ENCODE results near the gene SRD5A3. TPM values are rescaled to one million over a fixed set of nuclear protein-coding genes. Genes with fewer than 3 reads are reported as not detected.

The SRD5A3 gene
- total RNA-seq, 1 donor, result 13.0 TPM

GRCh38 chr4:55380576-55380975, 34.5 kb downstream of the SRD5A3 start:
- Histone ChIP-seq H3K4me3 (ENCODE audit: insufficient read depth, low read length) (no peak overlapping the region), H3K27me3 (ENCODE audit: insufficient read depth, low read length) (no peaks in the 10 kb centered on the region), H4K20me1 (ENCODE audit: insufficient read depth, low read length) (no peaks in the 10 kb centered on the region), H2AFZ (ENCODE audit: low read length) (no peak overlapping the region), H3K9me3 (ENCODE audit: low read depth, low read length) (no peaks in the 10 kb centered on the region), H3K4me2 (ENCODE audit: insufficient read depth, low read length) (no peak overlapping the region), H3K4me1 (ENCODE audit: insufficient read depth, low read length) (peaks cover 6% of the 10 kb centered on the region), H3K79me2 (ENCODE audit: insufficient read depth, low read length) (no peaks in the 10 kb centered on the region), H3K27ac (ENCODE audit: low read depth, low read length) (no peak overlapping the region), H3K36me3 (ENCODE audit: insufficient read depth, low read length) (no peaks in the 10 kb centered on the region)
- TF ChIP-seq, protein P1, sequence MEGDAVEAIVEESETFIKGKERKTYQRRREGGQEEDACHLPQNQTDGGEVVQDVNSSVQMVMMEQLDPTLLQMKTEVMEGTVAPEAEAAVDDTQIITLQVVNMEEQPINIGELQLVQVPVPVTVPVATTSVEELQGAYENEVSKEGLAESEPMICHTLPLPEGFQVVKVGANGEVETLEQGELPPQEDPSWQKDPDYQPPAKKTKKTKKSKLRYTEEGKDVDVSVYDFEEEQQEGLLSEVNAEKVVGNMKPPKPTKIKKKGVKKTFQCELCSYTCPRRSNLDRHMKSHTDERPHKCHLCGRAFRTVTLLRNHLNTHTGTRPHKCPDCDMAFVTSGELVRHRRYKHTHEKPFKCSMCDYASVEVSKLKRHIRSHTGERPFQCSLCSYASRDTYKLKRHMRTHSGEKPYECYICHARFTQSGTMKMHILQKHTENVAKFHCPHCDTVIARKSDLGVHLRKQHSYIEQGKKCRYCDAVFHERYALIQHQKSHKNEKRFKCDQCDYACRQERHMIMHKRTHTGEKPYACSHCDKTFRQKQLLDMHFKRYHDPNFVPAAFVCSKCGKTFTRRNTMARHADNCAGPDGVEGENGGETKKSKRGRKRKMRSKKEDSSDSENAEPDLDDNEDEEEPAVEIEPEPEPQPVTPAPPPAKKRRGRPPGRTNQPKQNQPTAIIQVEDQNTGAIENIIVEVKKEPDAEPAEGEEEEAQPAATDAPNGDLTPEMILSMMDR (IDR thresholded peaks at IDR 0.05; ENCODE audit: extremely low read depth, low read depth, low read length), result no peak
- DNase-seq (ENCODE audit: insufficient read length, low spot score, missing footprints), result no peak

- no peaks in the 10 kb centered on the region for H3K27me3 ChIP-seq (ENCODE audit: insufficient read depth, low read length)
- H3K4me1 ChIP-seq (ENCODE audit: insufficient read depth, low read length), result peaks cover 6% of the 10 kb centered on the region
- no peak overlapping the region for H3K4me2 ChIP-seq (ENCODE audit: insufficient read depth, low read length)
- no peaks in the 10 kb centered on the region for H3K9me3 ChIP-seq (ENCODE audit: low read depth, low read length)
- no peak overlapping the region for H3K4me3 ChIP-seq (ENCODE audit: insufficient read depth, low read length)
- no peak overlapping the region for H2AFZ ChIP-seq (ENCODE audit: low read length)
- DNase-seq (ENCODE audit: insufficient read length, low spot score, missing footprints), result no peak
- H3K36me3 ChIP-seq (ENCODE audit: insufficient read depth, low read length), result no peaks in the 10 kb centered on the region
- no peak overlapping the region for H3K27ac ChIP-seq (ENCODE audit: low read depth, low read length)
- H4K20me1 ChIP-seq (ENCODE audit: insufficient read depth, low read length), result no peaks in the 10 kb centered on the region
- H3K79me2 ChIP-seq (ENCODE audit: insufficient read depth, low read length), result no peaks in the 10 kb centered on the region
- TF ChIP-seq, protein P1 (IDR thresholded peaks at IDR 0.05; ENCODE audit: extremely low read depth, low read depth, low read length), result no peak
Observed at GRCh38 chr4:55381502-55381901, 35.5 kb downstream of the SRD5A3 start.

DNA sequence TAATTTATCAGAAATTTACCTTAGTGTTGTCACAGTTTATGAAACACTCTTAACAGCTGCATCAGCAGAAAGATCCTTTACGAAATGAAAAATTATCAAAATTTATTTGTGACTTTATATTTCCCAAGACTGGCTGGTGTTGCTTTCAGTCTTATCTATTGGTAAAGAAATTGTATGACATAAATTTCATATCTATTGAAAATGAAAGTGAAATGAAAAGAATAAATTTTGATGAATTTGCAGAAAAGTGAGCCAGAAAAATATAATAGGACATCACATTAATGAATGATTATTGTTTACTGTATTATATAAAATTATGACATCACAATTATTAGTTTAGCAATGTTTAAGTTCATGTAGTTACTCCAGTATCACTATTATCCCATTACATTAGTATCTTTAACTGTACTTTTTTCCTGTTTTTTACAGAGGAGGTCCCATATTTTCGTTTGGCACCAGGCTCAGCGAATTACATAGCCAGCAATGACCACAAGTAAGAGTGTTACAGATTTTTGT, 36.5 kb downstream of the SRD5A3 start:
- H3K4me1 ChIP-seq (ENCODE audit: insufficient read depth, low read length), result peaks cover 6% of the 10 kb centered on the region
- H3K27me3 ChIP-seq (ENCODE audit: insufficient read depth, low read length), result no peaks in the 10 kb centered on the region
- H2AFZ ChIP-seq (ENCODE audit: low read length), result no peak overlapping the region
- no peak overlapping the region for H3K27ac ChIP-seq (ENCODE audit: low read depth, low read length)
- H3K9me3 ChIP-seq (ENCODE audit: low read depth, low read length), result no peaks in the 10 kb centered on the region
- no peak for DNase-seq (ENCODE audit: insufficient read length, low spot score, missing footprints)
- no peak overlapping the region for H3K4me3 ChIP-seq (ENCODE audit: insufficient read depth, low read length)
- TF ChIP-seq, protein P1 (IDR thresholded peaks at IDR 0.05; ENCODE audit: extremely low read depth, low read depth, low read length), result no peak
- H3K36me3 ChIP-seq (ENCODE audit: insufficient read depth, low read length), result no peaks in the 10 kb centered on the region
- H3K79me2 ChIP-seq (ENCODE audit: insufficient read depth, low read length), result no peaks in the 10 kb centered on the region
- H3K4me2 ChIP-seq (ENCODE audit: insufficient read depth, low read length), result no peak overlapping the region
- no peaks in the 10 kb centered on the region for H4K20me1 ChIP-seq (ENCODE audit: insufficient read depth, low read length)

DNA sequence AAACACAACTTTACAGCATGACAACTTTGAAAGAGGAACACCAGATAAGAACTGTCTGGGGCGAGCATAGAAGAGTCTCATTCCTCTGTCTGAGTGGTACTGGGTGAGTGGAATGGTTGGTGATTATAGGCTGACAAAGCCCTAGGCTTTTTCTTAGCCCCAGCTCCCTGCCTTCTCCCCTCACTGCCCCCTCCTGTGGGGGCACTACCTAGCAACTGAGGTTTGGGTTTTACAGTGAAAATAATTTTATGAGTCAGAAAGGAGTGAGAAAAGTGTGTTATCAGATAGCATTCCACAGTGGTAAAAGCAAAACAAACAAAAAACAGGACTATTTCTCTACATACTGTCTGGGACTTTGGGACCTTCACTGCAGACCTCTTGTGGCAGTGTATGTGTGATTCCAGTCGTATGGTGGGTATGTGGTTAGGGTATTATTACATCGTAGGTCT, 39.2 kb downstream of the SRD5A3 start:
- no peak overlapping the region for H2AFZ ChIP-seq (ENCODE audit: low read length)
- H3K4me1 ChIP-seq (ENCODE audit: insufficient read depth, low read length), result peaks cover 4% of the 10 kb centered on the region
- no peaks in the 10 kb centered on the region for H3K27me3 ChIP-seq (ENCODE audit: insufficient read depth, low read length)
- no peak overlapping the region for H3K27ac ChIP-seq (ENCODE audit: low read depth, low read length)
- no peak overlapping the region for H3K4me2 ChIP-seq (ENCODE audit: insufficient read depth, low read length)
- H3K9me3 ChIP-seq (ENCODE audit: low read depth, low read length), result no peaks in the 10 kb centered on the region
- TF ChIP-seq, protein P1 (IDR thresholded peaks at IDR 0.05; ENCODE audit: extremely low read depth, low read depth, low read length), result no peak
- no peaks in the 10 kb centered on the region for H4K20me1 ChIP-seq (ENCODE audit: insufficient read depth, low read length)
- H3K4me3 ChIP-seq (ENCODE audit: insufficient read depth, low read length), result no peak overlapping the region
- no peaks in the 10 kb centered on the region for H3K36me3 ChIP-seq (ENCODE audit: insufficient read depth, low read length)
- DNase-seq (ENCODE audit: insufficient read length, low spot score, missing footprints), result no peak
- H3K79me2 ChIP-seq (ENCODE audit: insufficient read depth, low read length), result no peaks in the 10 kb centered on the region

Data from osteoblast (primary cell).